Kidney (tissue), 14 donors: ENCODE measurements around the gene LTBP1. TPM values are rescaled to one million over a fixed set of nuclear protein-coding genes. Genes with fewer than 3 reads are reported as not detected.
"Not testable (repeated sequence)": the region's sequence is repeated elsewhere in the genome, so short reads cannot be mapped to it uniquely, and the experiment has no call there.

Source experiments
- DNase-seq, 5 donors: peaks; one replicate each; pipeline ENCODE4 v3.0.0-alpha.2; 2013 to 2020
- FAIRE-seq: peaks from 2 replicates; lab custom pipeline; 2012; peaks lifted over from hg19 to GRCh38; lab: Jason Lieb, UNC
- H3K27ac ChIP-seq, 2 donors: one replicate each; pipeline ENCODE4 v1.7.0; 2013; ENCODE audit warnings: low read depth in 2 of 2, low read length in 2 of 2, inconsistent platforms in 1 of 2
- H3K27me3 ChIP-seq: one replicate; pipeline ENCODE4 v1.7.1; 2013; ENCODE audit warnings: low read length, inconsistent platforms; ENCODE audit not compliant: control insufficient read depth, insufficient read depth
- H3K36me3 ChIP-seq, 3 donors: one replicate each; pipeline versions ENCODE4 v1.7.0 to v1.7.1; 2013; ENCODE audit warnings: low read length in 3 of 3, control low read depth in 1 of 3, inconsistent platforms in 1 of 3; ENCODE audit not compliant: insufficient read depth in 3 of 3, control insufficient read depth in 2 of 3
- H3K4me1 ChIP-seq, 3 donors: one replicate each; pipeline versions ENCODE4 v1.7.0 to v1.7.1; 2013; ENCODE audit warnings: low read length in 3 of 3, inconsistent platforms in 1 of 3, low read depth in 1 of 3; ENCODE audit not compliant: control insufficient read depth in 2 of 3, insufficient read depth in 2 of 3
- H3K4me3 ChIP-seq, 3 donors: one replicate each; pipeline versions ENCODE4 v1.7.0 to v1.8.1; 2013; ENCODE audit warnings: low read length in 3 of 3, control low read depth in 1 of 3, inconsistent platforms in 1 of 3
- H3K9ac ChIP-seq, 3 donors: one replicate each; pipeline versions ENCODE4 v1.7.0 to v1.7.1; 2013; ENCODE audit warnings: low read length in 3 of 3, control low read depth in 1 of 3, inconsistent platforms in 1 of 3
- H3K9me3 ChIP-seq, 3 donors: one replicate each; pipeline versions ENCODE4 v1.7.0 to v1.7.1; 2013; ENCODE audit warnings: low read length in 3 of 3, control low read depth in 1 of 3, inconsistent platforms in 1 of 3; ENCODE audit not compliant: control insufficient read depth in 2 of 3, insufficient read depth in 1 of 3
- intact Hi-C: fragments of 100-400 bp; cut with DNase I; formaldehyde crosslinking; loops from one replicate; pipeline ENCODE4 v1.11.1; 2022
- polyA plus RNA-seq: library from polyadenylated mRNA; stranded (reverse); fragments of 350-450 nt; fragmentation: Illumina TruSeq; extraction: RNeasy Lipid Tissue Mini Kit (QIAGEN cat#74804); gene quantifications from one replicate; pipeline ENCODE4 v1.2.3, GENCODE V29; 2014; ENCODE audit warnings: low read depth, low replicate concordance; ENCODE audit not compliant: insufficient read depth
- total RNA-seq: library from RNA; stranded (reverse); fragmentation: NEBNext Ultra II Directional; extraction: Animal tissue kit (Norgen Biotek cat#: 25700); gene quantifications from one replicate; pipeline ENCODE4 v1.2.1, GENCODE V29; 2021
- TF ChIP-seq, protein P1 (sequence below): IDR thresholded peaks from 3 replicates; pipeline ENCODE4 v1.5.1; 2012; ENCODE audit warnings: mild to moderate bottlenecking, moderate library complexity, borderline replicate concordance; ENCODE audit not compliant: insufficient read depth; ENCODE audit errors: extremely low read depth
- donor health status: control.
- donor health status: control.
- donor health status: control.
- donor health status: control.
- donor health status: control.
- donor health status: DM: yes; HTN: yes; CAD: no.
- donor health status: Normal renal cell carcinoma (clear cell type).

LTBP1 gene
- total and polyA plus RNA-seq, 2 donors from 2014 or later: 9.3 to 39.8 TPM

DNA sequence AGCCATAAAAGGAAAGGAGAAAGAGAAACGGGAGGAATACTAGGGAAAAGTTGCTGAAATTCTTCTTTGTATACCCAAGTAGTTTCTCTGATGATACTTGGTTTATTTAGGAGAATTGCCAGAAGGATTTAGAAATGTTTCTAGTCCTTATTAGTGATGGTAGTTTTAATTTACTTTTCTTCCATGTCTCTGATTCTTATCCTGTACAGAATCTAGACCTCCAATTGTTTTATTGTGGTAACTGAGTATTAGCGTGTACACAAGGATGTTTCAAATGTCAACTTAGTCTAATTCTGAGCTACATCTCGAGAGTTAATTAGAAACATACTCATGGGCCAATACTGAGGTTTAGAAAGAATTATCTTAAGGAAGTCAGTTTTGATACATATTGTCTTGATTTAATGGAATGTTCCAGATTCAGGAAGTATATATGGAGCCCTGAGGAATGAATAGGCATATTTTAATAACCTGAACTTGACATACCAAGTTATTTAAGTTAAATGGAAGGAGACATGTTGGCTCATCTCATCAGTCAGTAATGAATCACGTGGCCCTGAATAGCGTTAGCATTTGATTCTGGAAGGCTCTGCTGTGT, 219.6 kb downstream of the LTBP1 start:
- TF ChIP-seq, protein P1, sequence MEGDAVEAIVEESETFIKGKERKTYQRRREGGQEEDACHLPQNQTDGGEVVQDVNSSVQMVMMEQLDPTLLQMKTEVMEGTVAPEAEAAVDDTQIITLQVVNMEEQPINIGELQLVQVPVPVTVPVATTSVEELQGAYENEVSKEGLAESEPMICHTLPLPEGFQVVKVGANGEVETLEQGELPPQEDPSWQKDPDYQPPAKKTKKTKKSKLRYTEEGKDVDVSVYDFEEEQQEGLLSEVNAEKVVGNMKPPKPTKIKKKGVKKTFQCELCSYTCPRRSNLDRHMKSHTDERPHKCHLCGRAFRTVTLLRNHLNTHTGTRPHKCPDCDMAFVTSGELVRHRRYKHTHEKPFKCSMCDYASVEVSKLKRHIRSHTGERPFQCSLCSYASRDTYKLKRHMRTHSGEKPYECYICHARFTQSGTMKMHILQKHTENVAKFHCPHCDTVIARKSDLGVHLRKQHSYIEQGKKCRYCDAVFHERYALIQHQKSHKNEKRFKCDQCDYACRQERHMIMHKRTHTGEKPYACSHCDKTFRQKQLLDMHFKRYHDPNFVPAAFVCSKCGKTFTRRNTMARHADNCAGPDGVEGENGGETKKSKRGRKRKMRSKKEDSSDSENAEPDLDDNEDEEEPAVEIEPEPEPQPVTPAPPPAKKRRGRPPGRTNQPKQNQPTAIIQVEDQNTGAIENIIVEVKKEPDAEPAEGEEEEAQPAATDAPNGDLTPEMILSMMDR: no peak
- no peak overlapping the region for H3K27ac ChIP-seq
- DNase-seq (peak in 1 of 5 donors; percentile 9), FAIRE-seq (no peak)
- no peaks in the 10 kb centered on the region for H3K4me1 ChIP-seq
- no peaks in the 10 kb centered on the region for H3K36me3 ChIP-seq
- H3K9me3 ChIP-seq: no peaks in the 10 kb centered on the region
- H3K27me3 ChIP-seq: no peaks in the 10 kb centered on the region
- no peak overlapping the region for H3K4me3 ChIP-seq
- no peak overlapping the region for H3K9ac ChIP-seq
- intact Hi-C loops: no loop called here

DNA sequence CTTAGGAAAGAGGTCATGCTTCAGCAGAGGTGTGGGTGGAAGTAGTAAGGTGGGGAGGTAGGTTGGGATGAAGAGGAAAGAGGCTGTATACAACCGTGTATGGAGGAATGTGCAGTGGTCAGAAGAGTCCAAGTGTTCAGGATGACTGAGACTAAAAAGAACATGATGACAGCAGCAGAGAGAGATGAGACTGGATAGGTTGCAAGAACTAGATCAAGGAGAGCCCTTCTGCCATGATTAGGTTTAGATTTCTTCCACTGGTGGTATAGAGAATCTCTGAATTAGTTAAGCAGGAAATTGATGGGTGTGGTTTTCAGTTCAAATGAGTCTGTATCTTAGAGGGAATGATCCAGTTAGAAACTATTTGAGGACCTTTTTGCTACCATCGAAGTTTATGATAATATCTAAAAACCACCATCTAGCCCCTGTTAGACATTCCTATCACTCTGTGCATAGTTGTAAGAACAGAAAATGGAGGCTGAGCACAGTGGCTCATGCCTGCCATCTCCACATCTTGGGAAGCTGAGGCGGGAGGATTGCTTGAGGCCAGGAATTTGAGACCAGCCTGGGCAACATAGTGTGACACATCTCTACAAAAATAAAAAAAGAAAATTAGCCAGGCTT, 221.0 kb downstream of the LTBP1 start:
- FAIRE-seq (no peak), DNase-seq (peak in 1 of 5 donors; percentile 8)
- no peaks in the 10 kb centered on the region for H3K4me1 ChIP-seq
- no peak overlapping the region for H3K27ac ChIP-seq
- no peaks in the 10 kb centered on the region for H3K9me3 ChIP-seq
- no peaks in the 10 kb centered on the region for H3K36me3 ChIP-seq
- intact Hi-C loops: no loop called here
- H3K27me3 ChIP-seq: no peaks in the 10 kb centered on the region
- H3K4me3 ChIP-seq: no peak overlapping the region
- no peak overlapping the region for H3K9ac ChIP-seq
- TF ChIP-seq, protein P1: no peak

DNA sequence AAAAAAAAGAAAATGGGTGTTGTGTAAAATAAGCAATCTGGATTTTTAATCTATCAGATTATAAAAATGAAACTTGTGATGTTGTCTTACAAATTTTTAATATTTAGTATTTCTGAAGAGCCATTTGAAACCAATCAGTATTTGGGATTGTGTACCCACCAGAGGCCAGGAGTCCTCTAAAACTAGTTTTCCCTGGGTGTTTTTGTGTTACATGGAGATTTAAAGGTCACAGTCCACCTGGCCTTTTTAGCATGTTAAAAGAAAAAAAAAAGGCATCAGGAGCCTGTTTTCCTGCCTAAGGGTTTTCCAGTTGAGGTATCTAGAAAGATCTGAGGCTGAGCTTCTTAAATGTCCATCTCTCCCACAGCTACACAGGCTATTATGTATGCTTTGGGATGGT, 221.7 kb downstream of the LTBP1 start:
- H3K4me3 ChIP-seq: no peak overlapping the region
- TF ChIP-seq, protein P1: no peak
- H3K9me3 ChIP-seq: no peaks in the 10 kb centered on the region
- DNase-seq (peak in 1 of 5 donors; percentile 36), FAIRE-seq (no peak)
- intact Hi-C loops: no loop called here
- H3K36me3 ChIP-seq: no peaks in the 10 kb centered on the region
- no peak overlapping the region for H3K27ac ChIP-seq
- H3K9ac ChIP-seq: no peak overlapping the region
- no peaks in the 10 kb centered on the region for H3K27me3 ChIP-seq
- H3K4me1 ChIP-seq: no peaks in the 10 kb centered on the region

DNA sequence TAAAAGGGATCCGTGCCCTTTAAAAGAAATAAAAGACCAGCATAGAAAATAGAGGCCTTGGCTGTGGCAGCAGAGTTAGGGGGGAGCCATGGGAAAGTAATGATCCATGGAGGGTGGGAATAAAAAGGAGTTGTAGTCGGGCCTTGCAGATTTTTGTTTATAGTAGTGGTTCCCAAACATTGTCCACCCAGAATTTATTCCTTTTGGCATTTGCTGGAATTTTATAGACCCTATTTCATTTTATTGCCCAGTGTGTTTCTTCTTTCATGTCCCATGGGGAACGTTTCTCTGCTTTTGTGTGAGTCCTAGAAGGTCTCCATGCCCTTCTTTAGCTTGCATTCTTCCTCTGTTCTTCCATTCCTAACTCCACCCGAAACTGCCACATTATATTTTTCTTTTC, 222.2 kb downstream of the LTBP1 start:
- no peaks in the 10 kb centered on the region for H3K9me3 ChIP-seq
- no peaks in the 10 kb centered on the region for H3K36me3 ChIP-seq
- H3K9ac ChIP-seq: no peak overlapping the region
- H3K4me3 ChIP-seq: no peak overlapping the region
- intact Hi-C loops: no loop called here
- peak in 3 of 5 donors; percentile 43 to 80 (median 72) for DNase-seq
- FAIRE-seq: no peak
- no peaks in the 10 kb centered on the region for H3K4me1 ChIP-seq
- H3K27ac ChIP-seq: no peak overlapping the region
- TF ChIP-seq, protein P1: no peak
- no peaks in the 10 kb centered on the region for H3K27me3 ChIP-seq

DNA sequence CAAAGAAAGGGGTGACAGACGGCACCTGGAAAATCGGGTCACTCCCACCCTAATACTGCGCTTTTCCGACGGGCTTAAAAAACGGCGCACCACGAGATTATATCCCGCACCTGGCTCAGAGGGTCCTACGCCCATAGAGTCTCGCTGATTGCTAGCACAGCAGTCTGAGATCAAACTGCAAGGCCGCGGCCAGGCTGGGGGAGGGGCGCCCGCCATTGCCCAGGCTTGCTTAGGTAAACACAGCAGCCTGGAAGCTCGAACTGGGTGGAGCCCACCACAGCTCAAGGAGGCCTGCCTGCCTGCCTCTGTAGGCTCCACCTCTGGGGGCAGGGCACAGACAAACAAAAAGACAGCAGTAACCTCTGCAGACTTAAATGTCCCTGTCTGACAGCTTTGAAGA, 223.5 kb downstream of the LTBP1 start:
- H3K4me3 ChIP-seq, FAIRE-seq, intact Hi-C loops, DNase-seq, H3K9me3 ChIP-seq, H3K4me1 ChIP-seq, H3K27me3 ChIP-seq, H3K9ac ChIP-seq, H3K36me3 ChIP-seq, H3K27ac ChIP-seq: not testable (repeated sequence)
